GM19043 (cell line): ENCODE measurements around the gene ABHD8.
"Not testable (repeated sequence)": the region's sequence is repeated elsewhere in the genome, so short reads cannot be mapped to it uniquely, and the experiment has no call there.

Experiments used
- ATAC-seq: cut with Tn5 transposase; IDR thresholded peaks from one replicate; pipeline ENCODE4 v1.9.1; 2021; ENCODE audit warnings: low read depth; ENCODE audit not compliant: unreplicated experiment

Gene ABHD8

GRCh38 chr19:17274892-17275291 is 28.3 kb downstream of the ABHD8 start:
- not testable (repeated sequence) for ATAC-seq

DNA sequence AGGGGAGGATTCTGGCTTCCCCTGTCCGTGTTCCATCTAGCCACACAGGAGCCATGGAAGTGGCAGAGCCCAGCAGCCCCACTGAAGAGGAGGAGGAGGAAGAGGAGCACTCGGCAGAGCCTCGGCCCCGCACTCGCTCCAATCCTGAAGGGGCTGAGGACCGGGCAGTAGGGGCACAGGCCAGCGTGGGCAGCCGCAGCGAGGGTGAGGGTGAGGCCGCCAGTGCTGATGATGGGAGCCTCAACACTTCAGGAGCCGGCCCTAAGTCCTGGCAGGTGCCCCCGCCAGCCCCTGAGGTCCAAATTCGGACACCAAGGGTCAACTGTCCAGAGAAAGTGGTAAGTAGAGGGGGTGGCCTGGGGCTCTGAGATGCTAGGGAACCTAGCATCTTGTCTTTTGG is 34.5 kb downstream of the ABHD8 start:
- ATAC-seq: no peak

- ATAC-seq: peak; percentile 86
Observed at GRCh38 chr19:17266975-17267788, 36.0 kb downstream of the ABHD8 start, which contains the start of gene BABAM1. BABAM1 (plus strand) TSS chr19:17267443; CDS start chr19:17268807, 1,364 bp downstream.

- ATAC-seq: peak; percentile 12
Observed at GRCh38 chr19:17266589-17266974, 36.6 kb downstream of the ABHD8 start.

DNA sequence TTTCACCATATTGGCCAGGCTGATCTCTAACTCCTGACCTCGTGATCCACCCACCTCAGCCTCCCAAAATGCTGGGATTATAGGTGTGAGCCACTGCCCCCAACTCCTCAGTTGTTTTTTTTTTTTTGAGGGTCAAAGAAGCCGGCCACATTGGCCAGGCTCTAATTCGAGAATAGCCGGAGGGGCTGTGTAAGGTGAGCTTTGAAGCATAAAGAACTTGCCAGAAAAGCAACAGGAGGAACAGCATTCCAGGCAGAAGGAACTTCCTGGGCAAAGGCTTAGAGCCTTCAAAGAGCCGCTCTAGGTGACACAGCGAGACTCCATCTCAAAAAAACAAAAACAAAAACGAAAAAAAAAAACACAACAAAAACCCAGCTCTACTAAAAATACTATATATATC is 37.2 kb downstream of the ABHD8 start:
- no peak for ATAC-seq

DNA sequence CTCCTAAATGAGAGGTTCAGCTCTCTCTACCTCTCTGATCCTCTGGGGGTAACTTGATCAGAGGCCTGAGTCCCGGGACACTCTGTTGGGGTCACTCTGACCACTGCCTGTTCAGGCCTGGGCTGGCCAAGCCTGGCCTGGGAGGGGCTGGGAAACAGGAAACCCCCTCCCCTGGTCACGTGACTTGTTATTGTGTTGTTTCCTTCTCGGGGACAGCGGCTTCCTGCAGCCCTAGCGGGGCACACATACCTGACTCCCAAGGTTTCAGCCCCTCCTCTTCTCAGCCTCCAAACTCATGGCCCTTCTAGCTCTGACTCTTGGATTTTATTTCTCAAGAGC is 38.6 kb downstream of the ABHD8 start, which contains the start of gene USHBP1:
Gene USHBP1 (minus strand): TSS at position 105 of the 339 bp plus-strand sequence. CDS start 446 bp downstream, outside the sequence.
- ATAC-seq: no peak

DNA sequence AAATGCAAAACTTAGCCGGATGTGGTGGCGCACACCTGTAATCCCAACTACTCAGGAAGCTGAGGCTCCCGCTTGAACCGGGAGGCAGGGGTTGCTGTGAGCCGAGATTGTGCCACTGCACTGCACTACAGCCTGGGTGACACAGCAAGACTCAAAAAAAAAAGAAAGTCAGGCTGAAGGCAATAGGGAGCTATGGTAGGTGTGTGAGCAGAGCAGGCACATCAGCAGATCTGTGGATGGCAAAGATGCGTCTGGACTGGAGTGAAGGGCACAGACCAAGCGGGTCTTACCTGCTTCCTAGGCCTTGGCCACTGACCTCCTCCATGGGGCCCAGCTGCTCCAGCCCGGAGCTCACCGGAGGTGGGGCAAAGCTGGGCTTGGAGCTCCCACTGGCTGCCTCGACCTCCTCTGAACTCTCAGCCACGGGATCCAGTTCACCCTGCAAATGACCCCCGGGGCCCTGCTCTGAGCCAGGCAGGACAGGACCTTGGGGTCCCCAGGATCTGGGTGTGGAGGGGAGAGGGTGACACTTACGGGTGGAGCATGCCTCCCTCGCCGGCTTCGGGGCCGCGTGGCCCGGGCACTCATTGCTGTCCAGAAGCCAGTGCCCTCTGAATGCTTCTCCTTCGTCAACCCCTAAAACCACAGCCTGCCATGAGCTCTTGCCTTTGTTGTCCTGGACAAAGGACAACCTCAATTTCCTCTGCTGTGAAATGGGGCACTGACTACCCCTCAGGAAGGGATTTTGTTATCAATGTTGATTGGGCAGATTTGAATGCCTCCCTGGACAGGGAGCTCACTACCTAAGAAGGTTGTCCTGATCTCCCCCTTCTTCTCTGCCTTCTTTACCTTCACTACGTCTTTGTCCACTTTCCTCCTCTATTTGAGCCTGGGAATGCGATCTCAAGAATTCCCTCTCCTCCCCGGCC is 39.2 kb downstream of the ABHD8 start:
- no peak for ATAC-seq

- no peak for ATAC-seq
Observed at GRCh38 chr19:17262557-17262956, 40.7 kb downstream of the ABHD8 start.

- ATAC-seq: no peak
Observed at GRCh38 chr19:17260842-17261325, 42.3 kb downstream of the ABHD8 start.

DNA sequence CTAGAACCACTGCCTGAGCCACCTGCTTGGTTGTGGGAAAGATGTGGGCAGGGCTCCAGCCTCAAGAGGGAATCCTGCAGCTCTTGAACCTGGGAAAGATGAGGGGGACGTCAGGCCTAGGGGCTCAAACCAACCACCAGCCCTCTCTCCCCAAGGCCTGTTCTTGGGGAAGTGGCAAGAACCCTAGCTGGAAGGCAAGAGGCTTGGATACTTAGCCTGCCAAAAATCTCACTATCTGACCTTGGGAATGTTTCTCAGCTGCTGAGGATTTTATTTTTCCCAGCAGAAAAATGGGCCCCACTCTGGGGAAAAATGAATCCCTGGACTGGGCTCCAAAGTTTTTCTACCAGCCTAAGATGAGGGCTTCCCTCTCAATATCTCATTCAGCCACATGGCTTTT is 43.3 kb downstream of the ABHD8 start:
- no peak for ATAC-seq

DNA sequence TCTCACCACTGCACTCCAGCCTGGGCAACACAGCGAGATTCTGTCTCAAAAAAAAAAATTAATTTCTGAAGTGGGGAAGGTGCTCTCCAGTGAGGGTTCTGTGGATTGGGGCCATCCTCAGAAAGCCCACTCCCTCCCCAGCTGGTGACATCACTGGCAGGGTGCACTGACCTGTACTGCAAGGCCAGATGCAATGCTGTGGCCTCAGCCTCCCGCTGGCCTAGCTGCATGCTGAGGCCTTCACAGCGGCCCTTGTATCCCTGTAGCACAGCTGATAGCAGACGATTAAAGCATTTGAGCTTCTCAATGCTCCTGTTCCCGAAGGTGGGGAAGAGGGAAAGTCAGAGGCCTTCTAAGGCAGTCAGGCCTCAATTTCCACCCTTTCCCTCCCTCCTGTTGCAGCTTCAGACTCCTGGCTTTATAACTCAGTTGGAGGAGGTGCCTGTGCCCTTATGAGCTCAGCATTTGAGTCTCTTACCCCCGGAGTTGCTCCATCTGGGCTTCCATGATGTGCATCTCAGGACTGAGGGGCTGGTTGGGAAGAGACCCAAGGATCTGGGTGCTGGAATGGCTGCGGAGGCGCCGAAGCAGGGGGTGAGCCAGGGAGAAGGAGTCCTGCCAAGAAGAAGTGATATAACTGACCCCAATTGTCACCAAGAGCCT is 44.0 kb downstream of the ABHD8 start:
- ATAC-seq: no peak

DNA sequence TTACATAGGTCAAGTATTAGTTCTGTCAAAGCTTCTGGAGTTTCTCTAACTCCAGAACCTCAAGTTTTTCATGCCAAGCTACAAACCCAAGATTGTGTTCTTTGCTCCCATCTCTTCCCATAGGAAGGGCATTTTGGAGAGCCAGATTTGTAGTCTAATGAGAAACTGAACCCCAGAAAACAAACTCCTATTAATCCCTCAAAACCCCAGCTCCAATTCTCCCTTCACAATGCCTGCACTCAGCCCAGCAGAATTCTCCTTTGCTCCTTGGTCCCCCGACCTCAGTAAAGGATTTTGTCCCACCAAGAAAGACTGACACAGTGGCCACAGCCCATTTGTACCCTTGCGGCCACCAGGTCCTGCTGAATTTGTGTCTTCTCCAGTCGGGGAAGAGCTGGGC is 47.1 kb downstream of the ABHD8 start:
- no peak for ATAC-seq

- no peak for ATAC-seq
Observed at GRCh38 chr19:17255150-17255621, 48.0 kb downstream of the ABHD8 start.

DNA sequence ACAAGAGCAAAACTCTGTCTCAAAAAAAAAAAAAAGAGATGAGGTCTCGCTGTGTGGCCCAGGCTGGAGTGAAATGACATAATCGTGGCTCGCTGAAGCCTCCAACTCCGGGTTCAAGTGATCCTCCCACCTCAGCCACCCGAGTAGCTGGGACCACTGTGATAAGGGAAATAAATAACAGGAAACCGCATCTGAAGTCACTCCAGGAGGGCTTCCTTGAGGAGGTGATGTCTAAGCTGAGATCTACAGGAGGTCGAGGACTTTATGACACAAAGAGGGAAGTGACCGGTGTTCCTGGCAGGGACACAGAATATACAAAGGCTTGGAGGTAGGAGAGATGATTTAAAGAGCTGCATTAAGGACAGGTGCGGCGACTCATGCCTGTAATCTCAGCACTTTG is 48.6 kb downstream of the ABHD8 start:
- ATAC-seq: no peak

- no peak for ATAC-seq
Observed at GRCh38 chr19:17249887-17250548, 53.2 kb downstream of the ABHD8 start.

DNA sequence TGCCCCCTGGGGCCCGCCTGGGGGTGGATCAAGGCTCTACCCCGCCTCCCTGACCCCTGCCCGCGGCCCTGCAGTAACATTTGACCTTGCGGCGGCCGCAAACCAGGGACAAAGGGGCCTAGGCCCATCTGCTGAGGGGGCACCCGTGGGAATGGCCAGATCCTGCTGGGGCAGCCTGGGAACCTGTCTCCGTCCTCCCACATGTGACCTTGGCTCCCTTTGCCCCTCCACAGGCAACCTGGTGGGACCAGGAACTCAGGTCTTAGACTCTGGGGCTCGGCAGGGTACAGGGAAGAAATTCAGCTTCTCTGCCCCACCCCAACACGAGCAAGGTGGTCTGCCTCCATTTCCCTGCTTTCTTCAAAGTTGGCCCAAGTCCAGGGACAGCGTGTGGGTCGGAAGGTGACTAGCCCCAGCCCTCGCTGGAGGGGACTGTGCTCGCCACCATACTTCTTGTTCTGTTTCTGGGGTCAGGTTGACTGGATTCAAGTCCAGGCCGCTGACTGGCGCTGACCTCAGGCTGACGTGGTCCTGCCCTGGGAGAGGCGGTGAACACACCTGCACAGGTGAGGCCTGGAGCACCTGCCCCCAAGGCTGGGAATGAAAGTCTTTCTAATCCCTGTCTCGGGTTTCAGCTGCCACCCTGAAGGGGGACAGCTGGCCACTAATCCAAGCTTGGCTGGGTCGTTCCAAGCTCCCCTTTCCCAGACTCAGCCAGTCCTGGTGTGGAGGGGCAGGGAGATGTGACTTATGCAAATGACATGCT is 55.0 kb downstream of the ABHD8 start:
- no peak for ATAC-seq

DNA sequence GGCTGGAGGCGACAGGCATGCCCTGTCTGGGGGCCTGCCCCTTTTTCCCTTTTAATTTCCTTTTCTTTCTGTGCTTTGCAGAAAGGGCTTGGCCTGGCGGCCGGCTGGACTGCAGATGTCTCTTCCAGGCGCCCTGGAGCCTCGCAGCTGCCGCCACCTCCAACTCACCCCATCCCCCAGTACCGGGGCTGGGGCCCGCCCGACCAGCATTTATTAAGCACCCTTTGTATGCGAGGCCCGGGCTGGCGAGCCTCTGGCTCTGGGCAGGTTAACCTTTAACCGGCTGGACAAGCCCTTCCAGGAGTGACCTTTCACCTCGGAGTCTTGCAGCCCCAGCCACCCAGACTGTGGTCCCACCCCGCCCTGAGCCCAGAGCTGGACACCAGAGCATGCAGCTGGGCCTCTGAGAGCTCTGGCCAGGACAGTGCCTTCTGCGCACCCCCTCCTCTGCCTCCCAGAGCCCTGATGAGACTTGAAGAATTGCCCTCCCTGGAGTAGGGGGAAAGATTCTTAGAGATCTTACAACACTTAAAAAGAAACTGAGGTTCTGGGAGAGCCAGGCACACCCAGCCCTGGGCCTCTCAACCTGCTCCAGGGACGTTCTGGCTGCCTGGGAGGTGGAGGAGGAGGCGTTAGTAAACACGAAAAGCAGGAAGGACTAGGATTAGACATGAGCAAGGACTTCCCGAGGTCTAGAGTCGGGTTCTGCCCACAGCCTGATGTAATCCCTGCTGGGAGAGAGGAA is 56.4 kb downstream of the ABHD8 start:
- no peak for ATAC-seq

DNA sequence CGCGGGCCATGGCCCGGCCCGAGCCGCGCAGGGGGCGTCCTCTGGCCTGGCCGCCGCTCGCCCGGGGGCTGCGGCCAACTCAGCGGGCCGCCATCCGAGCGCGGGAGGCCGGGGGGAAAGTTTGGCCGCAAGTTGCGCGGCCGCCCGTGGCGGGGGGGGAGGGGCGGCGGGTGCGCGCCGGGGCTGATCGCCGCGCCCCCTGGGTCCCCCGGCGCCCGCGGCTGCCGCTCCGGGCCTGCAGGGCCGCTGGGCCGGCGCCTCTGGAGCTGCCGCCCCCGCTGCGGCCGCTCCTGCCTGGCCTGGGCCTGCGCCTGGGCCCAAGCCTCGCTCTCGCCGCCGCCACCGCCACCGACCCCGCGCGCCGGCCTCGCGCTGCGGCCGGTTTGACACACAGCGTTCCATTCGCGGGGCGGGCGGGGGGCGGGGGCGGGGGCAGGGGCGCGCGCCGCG is 57.7 kb downstream of the ABHD8 start, which contains the start of gene NR2F6:
Gene NR2F6 (minus strand): TSS at position 385 of the 450 bp plus-strand sequence. CDS start 699 bp downstream, outside the sequence.
- ATAC-seq: no peak
